Stimulated activated CD4-positive, alpha-beta T cell treated with anti-CD3 and anti-CD28 coated beads, TNF-alpha, amount 100 ng/mL, for 4 hours (primary cell): ENCODE measurements around the gene RPGR.

Experiments used
- DNase-seq, 3 experiments: peaks; one replicate each; pipeline ENCODE4 v3.0.0-alpha.2; 2020; ENCODE audit warnings: low read depth in 3 of 3

RPGR gene

GRCh38 chrX:38327775-38328081 lies 419 bp upstream of the RPGR start:
- no peak for DNase-seq

GRCh38 chrX:38326086-38326485 lies 1.2 kb downstream of the RPGR start:
- DNase-seq, result no peak

- no peak for DNase-seq
These were observed 6.5 kb downstream of the RPGR start for GRCh38 chrX:38320819-38321218.

- no peak for DNase-seq
These were observed 8.7 kb downstream of the RPGR start for GRCh38 chrX:38318606-38319005.

GRCh38 chrX:38318196-38318595 lies 9.1 kb downstream of the RPGR start:
- no peak for DNase-seq

GRCh38 chrX:38315186-38315585 lies 12.1 kb downstream of the RPGR start:
- no peak for DNase-seq

- DNase-seq, result no peak
These were observed 14.1 kb downstream of the RPGR start for GRCh38 chrX:38313190-38313589.

- no peak for DNase-seq
These were observed 14.9 kb downstream of the RPGR start for GRCh38 chrX:38312436-38312835.

GRCh38 chrX:38311743-38312142 lies 15.6 kb downstream of the RPGR start:
- no peak for DNase-seq

- DNase-seq, result no peak
These were observed 21.3 kb downstream of the RPGR start for GRCh38 chrX:38305971-38306370.

GRCh38 chrX:38304010-38304409 lies 23.3 kb downstream of the RPGR start:
- DNase-seq, result no peak

GRCh38 chrX:38293741-38294140 lies 33.6 kb downstream of the RPGR start:
- DNase-seq, result no peak

- DNase-seq, result no peak
These were observed 39.6 kb downstream of the RPGR start for GRCh38 chrX:38287674-38288073.

GRCh38 chrX:38285649-38286048 lies 41.7 kb downstream of the RPGR start:
- no peak for DNase-seq

GRCh38 chrX:38282049-38282448 lies 45.3 kb downstream of the RPGR start:
- no peak for DNase-seq

- no peak for DNase-seq
These were observed 48.1 kb downstream of the RPGR start for GRCh38 chrX:38279188-38279587.

GRCh38 chrX:38278682-38279081 lies 48.6 kb downstream of the RPGR start:
- DNase-seq, result no peak

- no peak for DNase-seq
These were observed 49.5 kb downstream of the RPGR start for GRCh38 chrX:38277802-38278201.

GRCh38 chrX:38277136-38277535 lies 50.2 kb downstream of the RPGR start:
- DNase-seq, result no peak

GRCh38 chrX:38276089-38276488 lies 51.2 kb downstream of the RPGR start:
- DNase-seq, result no peak

- no peak for DNase-seq
These were observed 51.7 kb downstream of the RPGR start for GRCh38 chrX:38275615-38276014.

- DNase-seq, result no peak
These were observed 53.9 kb downstream of the RPGR start for GRCh38 chrX:38273453-38273852.

GRCh38 chrX:38271154-38271716 lies 56.1 kb downstream of the RPGR start:
- DNase-seq, result no peak

GRCh38 chrX:38268011-38268410 lies 59.3 kb downstream of the RPGR start:
- no peak for DNase-seq
